HG03469 (cell line): Measurements from ENCODE around the gene GGTLC2.

Experiments used
- ATAC-seq: cut with Tn5 transposase; IDR thresholded peaks from one replicate; pipeline ENCODE4 v1.9.1; 2021; ENCODE audit warnings: mild to moderate bottlenecking, moderate library complexity, moderate number of reproducible peaks; ENCODE audit not compliant: unreplicated experiment

GGTLC2 gene

GRCh38 chr22:22689621-22690345 lies 45.4 kb downstream of the GGTLC2 start:
- no peak for ATAC-seq

- ATAC-seq: no peak
These were observed 46.6 kb downstream of the GGTLC2 start for GRCh38 chr22:22691055-22691454.

GRCh38 chr22:22691716-22692701 lies 47.6 kb downstream of the GGTLC2 start:
- no peak for ATAC-seq

GRCh38 chr22:22692707-22693530 lies 48.5 kb downstream of the GGTLC2 start:
- ATAC-seq: no peak

- no peak for ATAC-seq
These were observed 49.1 kb downstream of the GGTLC2 start for GRCh38 chr22:22693531-22693884.

GRCh38 chr22:22694106-22694505 lies 49.7 kb downstream of the GGTLC2 start:
- ATAC-seq: no peak

GRCh38 chr22:22696104-22696503 lies 51.7 kb downstream of the GGTLC2 start:
- ATAC-seq: no peak
